Right lobe of liver (tissue), 6 donors: Measurements from ENCODE around the gene BIN2. TPM values are rescaled to one million over a fixed set of nuclear protein-coding genes. Genes with fewer than 3 reads are reported as not detected.

Experiments
- ATAC-seq, 4 donors: fragments of 200-7000 bp; cut with Tn5 transposase; one replicate each; pipeline ENCODE4 v1.9.1; 2020; ENCODE audit warnings: mild to moderate bottlenecking in 4 of 4, moderate library complexity in 4 of 4
- DNase-seq, 3 donors: peaks; one replicate each; pipeline ENCODE4 v3.0.0-alpha.2; 2020
- H3K27ac ChIP-seq, 3 donors: fragments of 200-600 bp; one replicate each; pipeline ENCODE4 v1.8.0; 2022
- H3K27me3 ChIP-seq, 2 donors: fragments of 200-600 bp; one replicate each; pipeline ENCODE4 v1.8.0; 2022
- H3K36me3 ChIP-seq, 4 donors: fragments of 200-600 bp; sonication (generic) in 1 of 4; one replicate each; pipeline versions ENCODE4 v1.5.1 to v1.8.0; 2017 to 2022; ENCODE audit warnings: control low read depth in 1 of 4
- H3K4me1 ChIP-seq, 4 donors: fragments of 200-600 bp; sonication (generic) in 1 of 4; one replicate each; pipeline versions ENCODE4 v1.5.1 to v1.8.0; 2017 to 2022; ENCODE audit warnings: control low read depth in 1 of 4
- H3K4me3 ChIP-seq, 3 donors: fragments of 200-600 bp; one replicate each; pipeline ENCODE4 v1.8.0; 2022
- H3K9me3 ChIP-seq, 4 donors: fragments of 200-600 bp; sonication (generic) in 1 of 4; one replicate each; pipeline versions ENCODE4 v1.5.1 to v1.8.0; 2017 to 2022; ENCODE audit warnings: control low read depth in 1 of 4
- POLR2A ChIP-seq: fragments of 450-650 bp; IDR thresholded peaks from one replicate; pipeline ENCODE4 v1.6.1; 2017; ENCODE audit warnings: antibody characterized with exemption, mild to moderate bottlenecking
- WGBS: methylation state at CpG from one replicate; pipeline ENCODE4 v1.1.6; 2018; ENCODE audit warnings: low coverage, low lambda C conversion rate; ENCODE audit not compliant: insufficient coverage; ENCODE audit errors: missing lambda C conversion rate; 5-methylcytosine and 5-hydroxymethylcytosine counted together
- intact Hi-C, 2 donors: fragments of 100-400 bp; cut with DNase I; formaldehyde crosslinking; loops; one replicate each; pipeline versions ENCODE4 v1.11.2 to v1.14.1; 2022
- total RNA-seq, 6 experiments: library from RNA; depleted of rRNA in 2 of 6; stranded (reverse); fragments of >200 nt in 2 of 6; fragmentation: NEBNext Ultra II Directional in 3 of 6; extraction: Animal tissue kit (Norgen Biotek cat#: 25700) in 3 of 6; gene quantifications; one replicate each; pipeline versions ENCODE4 v1.1.0 to v1.2.4, GENCODE V29; 2016 to 2023
- TF ChIP-seq, protein P1 (sequence below), 4 donors: fragments of 200-600 bp in 3 of 4; fragments of 450-650 bp in 1 of 4; IDR thresholded peaks; one replicate each; pipeline versions ENCODE4 v1.5.1 to v1.8.0; 2016 to 2022; ENCODE audit warnings: antibody characterized with exemption in 4 of 4, mild to moderate bottlenecking in 2 of 4
- donor health status: DM: no; HTN: yes; CAD: no.
- donor health status: DM: no; HTN: no; CAD: no.
- donor health status: DM: no; HTN: no; CAD: no.
- donor health status: DM: no; HTN: yes; CAD: no.
- donor health status: DM: no; HTN: yes; CAD: no.

The BIN2 gene
- total RNA-seq, 6 experiments from 2014 or later, result 2.3 to 5.8 (median 3.7) TPM

GRCh38 chr12:51364001-51364400, 40.0 kb upstream of the BIN2 start:
- ATAC-seq (no peak), DNase-seq (no peak)
- WGBS, result no CpG with 5 or more reads among the region's 11 CpGs
- Histone ChIP-seq H3K36me3 (no peaks in the 10 kb centered on the region), H3K4me1 (no peaks in the 10 kb centered on the region), H3K4me3 (no peak overlapping the region), H3K27me3 (no peaks in the 10 kb centered on the region), H3K27ac (no peak overlapping the region), H3K9me3 (no peaks in the 10 kb centered on the region)
- intact Hi-C loops, result no loop called here
- no peak for TF ChIP-seq POLR2A
- TF ChIP-seq, protein P1, sequence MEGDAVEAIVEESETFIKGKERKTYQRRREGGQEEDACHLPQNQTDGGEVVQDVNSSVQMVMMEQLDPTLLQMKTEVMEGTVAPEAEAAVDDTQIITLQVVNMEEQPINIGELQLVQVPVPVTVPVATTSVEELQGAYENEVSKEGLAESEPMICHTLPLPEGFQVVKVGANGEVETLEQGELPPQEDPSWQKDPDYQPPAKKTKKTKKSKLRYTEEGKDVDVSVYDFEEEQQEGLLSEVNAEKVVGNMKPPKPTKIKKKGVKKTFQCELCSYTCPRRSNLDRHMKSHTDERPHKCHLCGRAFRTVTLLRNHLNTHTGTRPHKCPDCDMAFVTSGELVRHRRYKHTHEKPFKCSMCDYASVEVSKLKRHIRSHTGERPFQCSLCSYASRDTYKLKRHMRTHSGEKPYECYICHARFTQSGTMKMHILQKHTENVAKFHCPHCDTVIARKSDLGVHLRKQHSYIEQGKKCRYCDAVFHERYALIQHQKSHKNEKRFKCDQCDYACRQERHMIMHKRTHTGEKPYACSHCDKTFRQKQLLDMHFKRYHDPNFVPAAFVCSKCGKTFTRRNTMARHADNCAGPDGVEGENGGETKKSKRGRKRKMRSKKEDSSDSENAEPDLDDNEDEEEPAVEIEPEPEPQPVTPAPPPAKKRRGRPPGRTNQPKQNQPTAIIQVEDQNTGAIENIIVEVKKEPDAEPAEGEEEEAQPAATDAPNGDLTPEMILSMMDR (IDR thresholded peaks at IDR 0.05), result no peak

DNA sequence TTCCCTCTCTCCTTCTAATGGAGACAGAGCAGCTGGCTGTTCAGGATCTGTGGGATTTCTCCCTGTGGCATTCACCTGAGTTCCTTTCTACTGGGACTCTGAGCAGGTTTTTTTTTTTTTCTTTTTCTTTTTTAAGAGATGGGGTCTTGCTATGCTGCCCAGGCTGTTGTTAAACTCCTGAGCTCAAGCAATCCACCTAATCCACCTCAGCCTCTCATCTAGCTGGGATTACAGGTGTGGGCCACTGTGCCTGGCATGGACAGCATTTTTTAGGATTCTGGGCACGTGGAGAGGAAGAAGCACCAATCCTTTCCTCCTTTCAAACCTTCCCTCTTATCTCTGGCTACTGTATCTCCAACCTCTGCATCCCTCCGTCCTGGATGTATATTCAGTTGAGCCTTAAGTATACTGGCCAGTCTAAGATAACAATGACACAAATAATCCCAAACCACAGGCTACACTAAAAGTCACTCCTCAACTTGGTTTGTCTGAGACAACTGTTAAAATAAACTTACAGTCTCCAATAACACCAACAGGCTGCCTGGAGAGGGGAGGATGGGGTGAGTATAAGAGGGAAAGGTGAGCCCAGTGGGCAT, 38.9 kb upstream of the BIN2 start:
- DNase-seq (no peak), ATAC-seq (no peak)
- 72% methylated on average over 2 of the region's 2 CpGs for WGBS
- Histone ChIP-seq H3K27me3 (no peaks in the 10 kb centered on the region), H3K4me1 (no peaks in the 10 kb centered on the region), H3K4me3 (no peak overlapping the region), H3K9me3 (no peaks in the 10 kb centered on the region), H3K36me3 (no peaks in the 10 kb centered on the region), H3K27ac (no peak overlapping the region)
- TF ChIP-seq, protein P1 (IDR thresholded peaks at IDR 0.05), result no peak
- no peak for TF ChIP-seq POLR2A
- intact Hi-C loops, result no loop called here

GRCh38 chr12:51362307-51362706, 38.3 kb upstream of the BIN2 start:
- DNase-seq (no peak), ATAC-seq (no peak)
- Histone ChIP-seq H3K27me3 (no peaks in the 10 kb centered on the region), H3K27ac (no peak overlapping the region), H3K36me3 (no peaks in the 10 kb centered on the region), H3K4me1 (no peaks in the 10 kb centered on the region), H3K4me3 (no peak overlapping the region), H3K9me3 (no peaks in the 10 kb centered on the region)
- intact Hi-C loops, result no loop called here
- no CpG with 5 or more reads among the region's 6 CpGs for WGBS
- TF ChIP-seq POLR2A, result no peak
- TF ChIP-seq, protein P1 (IDR thresholded peaks at IDR 0.05), result no peak

- no peaks in the 10 kb centered on the region for H3K9me3 ChIP-seq
- intact Hi-C loops, result no loop called here
- no peak overlapping the region for H3K4me3 ChIP-seq
- no peaks in the 10 kb centered on the region for H3K27me3 ChIP-seq
- no peak for TF ChIP-seq POLR2A
- TF ChIP-seq, protein P1 (IDR thresholded peaks at IDR 0.05), result no peak
- ATAC-seq (no peak), DNase-seq (no peak)
- whole genome bisulfite sequencing, result 69% methylated on average over 7 of the region's 8 CpGs
- no peaks in the 10 kb centered on the region for H3K4me1 ChIP-seq
- no peaks in the 10 kb centered on the region for H3K36me3 ChIP-seq
- H3K27ac ChIP-seq, result no peak overlapping the region
Measured at GRCh38 chr12:51361161-51362016, 37.4 kb upstream of the BIN2 start.
